DOHH2 (cell line): ENCODE measurements around the gene FBXO28.

ENCODE experiments used
- H3F3A ChIP-seq: fragments of 200-600 bp; sonication (generic), shearing (Covaris generic); 2 replicates; pipeline ENCODE4 v1.6.0; 2016; ENCODE audit warnings: antibody characterized with exemption, mild to moderate bottlenecking; ENCODE audit not compliant: control insufficient read depth, insufficient read depth
- H3K27ac ChIP-seq: fragments of 200-600 bp; sonication (generic); 2 replicates; pipeline ENCODE4 v1.5.1; 2014; ENCODE audit warnings: low read depth, mild to moderate bottlenecking, low read length, moderate library complexity
- H3K27me3 ChIP-seq: fragments of 200-600 bp; sonication (generic); 2 replicates; pipeline ENCODE4 v1.6.1; 2014; ENCODE audit warnings: mild to moderate bottlenecking, low read length, mixed read lengths; ENCODE audit not compliant: control insufficient read depth
- H3K36me3 ChIP-seq: fragments of 200-600 bp; sonication (generic); 2 replicates; pipeline ENCODE4 v1.6.1; 2014; ENCODE audit warnings: mild to moderate bottlenecking, low read length, moderate library complexity, mixed read lengths; ENCODE audit not compliant: control insufficient read depth
- H3K4me1 ChIP-seq: fragments of 200-600 bp; sonication (generic); 2 replicates; pipeline ENCODE4 v1.6.1; 2014; ENCODE audit warnings: mild to moderate bottlenecking, low read length, mixed read lengths; ENCODE audit not compliant: control insufficient read depth
- H3K4me2 ChIP-seq: fragments of 200-600 bp; sonication (generic); 2 replicates; pipeline ENCODE4 v1.6.0; 2014; ENCODE audit warnings: mild to moderate bottlenecking, low read length, moderate library complexity
- H3K4me3 ChIP-seq: fragments of 200-600 bp; sonication (generic); 2 replicates; pipeline ENCODE4 v1.5.1; 2014; ENCODE audit warnings: mild to moderate bottlenecking, low read length, mixed read lengths
- H3K79me2 ChIP-seq: fragments of 200-600 bp; sonication (generic); 2 replicates; pipeline ENCODE4 v1.6.1; 2014; ENCODE audit warnings: mild to moderate bottlenecking, low read length, mixed read lengths; ENCODE audit not compliant: control insufficient read depth
- H3K9me2 ChIP-seq: fragments of 200-600 bp; sonication (generic); replicated peaks from 2 replicates; pipeline ENCODE4 v1.6.1; 2014; ENCODE audit warnings: mild to moderate bottlenecking, low read length, mixed read lengths; ENCODE audit not compliant: control insufficient read depth
- H3K9me3 ChIP-seq: fragments of 200-600 bp; sonication (generic); 2 replicates; pipeline ENCODE4 v1.6.1; 2014; ENCODE audit warnings: antibody characterized with exemption, low read length, mixed read lengths; ENCODE audit not compliant: control insufficient read depth, insufficient read depth
- H4K20me1 ChIP-seq: fragments of 200-600 bp; sonication (generic); 2 replicates; pipeline ENCODE4 v1.6.0; 2014; ENCODE audit warnings: low read depth, mild to moderate bottlenecking, antibody characterized with exemption, low read length, moderate library complexity; ENCODE audit not compliant: control insufficient read depth, insufficient read depth
- EZH2phosphoT487 ChIP-seq: fragments of 200-600 bp; sonication (generic); IDR thresholded peaks from 2 replicates; pipeline ENCODE4 v1.6.1; 2017; ENCODE audit warnings: borderline replicate concordance, mild to moderate bottlenecking, antibody characterized with exemption, low read length, moderate library complexity, mixed read lengths
- TF ChIP-seq, protein P1 (sequence below): fragments of 200-600 bp; sonication (generic); IDR thresholded peaks from one replicate; pipeline ENCODE4 v1.5.1; 2014; ENCODE audit warnings: antibody characterized with exemption, mild to moderate bottlenecking, low read depth, low read length; ENCODE audit not compliant: poor library complexity, severe bottlenecking

FBXO28 gene

DNA sequence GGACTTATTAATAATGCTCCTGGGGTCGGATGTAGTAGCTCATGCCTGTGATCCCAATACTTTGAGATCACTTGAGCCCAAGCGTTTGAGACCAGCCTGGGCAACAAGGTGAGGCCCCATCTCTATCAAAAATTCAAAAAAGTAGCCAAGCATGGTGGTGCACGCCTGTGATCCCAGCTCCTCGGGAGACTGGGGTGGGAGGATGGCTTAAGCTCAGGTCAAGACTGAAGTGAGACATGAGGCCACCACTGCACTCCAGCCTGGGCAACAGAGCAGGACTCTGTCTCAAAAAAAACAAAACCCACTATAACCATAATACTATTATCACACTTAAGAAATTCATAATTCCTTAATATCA lies 67.5 kb downstream of the FBXO28 start:
- no peaks in the 10 kb centered on the region for H3K27me3 ChIP-seq
- H3K9me2 ChIP-seq: no peaks in the 10 kb centered on the region
- peaks cover 34% of the 10 kb centered on the region for H3K79me2 ChIP-seq
- peaks cover 47% of the 10 kb centered on the region for H3K4me1 ChIP-seq
- peak overlapping the region; percentile 91 for H3K27ac ChIP-seq
- H3F3A ChIP-seq: peaks cover 22% of the 10 kb centered on the region
- H3K4me2 ChIP-seq: peak overlapping the region; percentile 86
- peak overlapping the region; percentile 92 for H3K4me3 ChIP-seq
- H3K36me3 ChIP-seq: peaks cover 33% of the 10 kb centered on the region
- 0 out of 2 replicates have a peak, but pooled peaks cover 8% of the 10 kb centered on the region for H4K20me1 ChIP-seq
- H3K9me3 ChIP-seq: no peaks in the 10 kb centered on the region
- TF ChIP-seq, protein P1, sequence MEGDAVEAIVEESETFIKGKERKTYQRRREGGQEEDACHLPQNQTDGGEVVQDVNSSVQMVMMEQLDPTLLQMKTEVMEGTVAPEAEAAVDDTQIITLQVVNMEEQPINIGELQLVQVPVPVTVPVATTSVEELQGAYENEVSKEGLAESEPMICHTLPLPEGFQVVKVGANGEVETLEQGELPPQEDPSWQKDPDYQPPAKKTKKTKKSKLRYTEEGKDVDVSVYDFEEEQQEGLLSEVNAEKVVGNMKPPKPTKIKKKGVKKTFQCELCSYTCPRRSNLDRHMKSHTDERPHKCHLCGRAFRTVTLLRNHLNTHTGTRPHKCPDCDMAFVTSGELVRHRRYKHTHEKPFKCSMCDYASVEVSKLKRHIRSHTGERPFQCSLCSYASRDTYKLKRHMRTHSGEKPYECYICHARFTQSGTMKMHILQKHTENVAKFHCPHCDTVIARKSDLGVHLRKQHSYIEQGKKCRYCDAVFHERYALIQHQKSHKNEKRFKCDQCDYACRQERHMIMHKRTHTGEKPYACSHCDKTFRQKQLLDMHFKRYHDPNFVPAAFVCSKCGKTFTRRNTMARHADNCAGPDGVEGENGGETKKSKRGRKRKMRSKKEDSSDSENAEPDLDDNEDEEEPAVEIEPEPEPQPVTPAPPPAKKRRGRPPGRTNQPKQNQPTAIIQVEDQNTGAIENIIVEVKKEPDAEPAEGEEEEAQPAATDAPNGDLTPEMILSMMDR: no peak
- no peak for TF ChIP-seq EZH2phosphoT487

DNA sequence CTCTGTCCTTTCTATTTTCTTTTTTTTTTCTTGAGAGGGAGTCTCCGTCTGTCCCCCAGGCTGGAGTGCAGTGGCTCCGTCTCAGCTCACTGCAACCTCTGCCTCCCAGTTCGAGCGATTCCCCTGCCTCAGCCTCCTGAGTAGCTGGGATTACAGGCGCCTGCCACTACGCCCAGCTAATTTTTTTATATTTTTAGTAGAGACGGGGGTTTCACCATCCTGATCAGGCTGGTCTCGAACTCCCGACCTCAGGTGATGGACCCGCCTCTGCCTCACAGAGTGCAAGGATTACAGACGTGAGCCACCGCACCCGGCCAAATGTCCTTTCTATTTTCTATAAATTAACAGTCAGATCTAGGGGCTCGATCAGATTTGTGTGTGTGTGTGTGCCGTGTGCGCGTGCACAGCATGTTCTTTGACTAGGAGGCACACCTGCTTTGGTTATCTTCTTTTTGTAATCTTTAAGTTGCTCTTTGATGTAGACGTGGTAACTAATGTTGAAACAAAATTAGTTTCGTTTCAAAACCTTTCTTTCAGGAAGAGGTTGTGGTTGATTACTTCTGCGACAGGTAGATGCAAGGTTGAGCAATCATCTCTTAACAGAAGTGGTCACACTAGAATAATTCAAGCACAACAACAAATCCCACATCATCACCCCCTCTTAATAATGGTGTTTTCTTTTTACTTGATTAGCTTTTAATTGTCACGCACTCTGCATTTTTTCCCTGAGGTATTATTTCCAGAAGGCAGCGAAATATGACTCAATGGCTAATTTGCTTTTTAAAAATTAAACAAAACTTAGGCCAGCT lies 68.3 kb downstream of the FBXO28 start:
- peak overlapping the region; percentile 91 for H3K27ac ChIP-seq
- no peaks in the 10 kb centered on the region for H3K27me3 ChIP-seq
- H3K79me2 ChIP-seq: peaks cover 42% of the 10 kb centered on the region
- no peak for TF ChIP-seq EZH2phosphoT487
- TF ChIP-seq, protein P1: no peak
- no peaks in the 10 kb centered on the region for H3K9me2 ChIP-seq
- H3K4me1 ChIP-seq: peaks cover 55% of the 10 kb centered on the region
- peak overlapping the region; percentile 86 for H3K4me2 ChIP-seq
- H4K20me1 ChIP-seq: peaks cover 9% of the 10 kb centered on the region; the same call in 1 of the 2 replicates
- H3F3A ChIP-seq: peaks cover 22% of the 10 kb centered on the region
- H3K36me3 ChIP-seq: peaks cover 41% of the 10 kb centered on the region
- H3K4me3 ChIP-seq: peak overlapping the region; percentile 92
- no peaks in the 10 kb centered on the region for H3K9me3 ChIP-seq

DNA sequence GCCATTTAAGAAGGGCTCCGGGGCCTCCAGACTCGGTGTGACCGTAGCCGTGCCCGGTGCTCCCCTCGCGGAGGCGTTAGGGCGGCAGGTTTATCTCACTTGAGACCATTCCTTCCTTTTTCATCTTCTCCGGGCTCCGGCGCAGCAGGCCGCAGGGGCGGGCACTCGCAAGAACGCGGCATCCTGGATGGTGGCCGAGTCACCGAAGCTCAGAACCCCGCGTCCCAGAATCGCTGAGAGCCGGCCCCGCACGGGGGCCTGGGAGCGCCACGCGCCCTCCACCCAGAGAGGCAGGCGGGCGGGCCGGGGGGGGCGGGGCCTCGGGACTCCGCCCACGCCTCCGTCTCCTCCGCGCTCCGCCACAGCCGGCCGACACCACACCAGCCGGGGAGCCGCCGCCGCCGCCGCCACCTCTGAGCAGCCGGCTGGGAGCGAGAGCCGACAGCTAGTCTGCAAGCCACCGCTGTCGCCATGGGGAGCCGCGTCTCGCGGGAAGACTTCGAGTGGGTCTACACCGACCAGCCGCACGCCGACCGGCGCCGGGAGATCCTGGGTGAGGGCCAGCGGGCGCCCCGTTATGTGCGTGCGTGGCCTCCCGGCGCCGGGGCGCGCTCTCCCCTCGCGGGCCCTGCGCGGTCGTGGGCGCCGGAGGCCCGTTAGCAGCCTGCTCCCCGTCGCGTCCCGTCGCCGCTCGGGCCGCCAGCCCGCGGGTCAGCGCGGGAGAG lies 69.1 kb downstream of the FBXO28 start, which contains the start of gene DEGS1:
Gene DEGS1, plus strand, starts transcription at position 375 of the 725 bp plus-strand sequence. Its CDS starts 97 bp downstream, at position 472.
- Histone ChIP-seq H3K4me2 (peak within 1 kb of the TSS; percentile 86), H3K36me3 (peaks cover 49% of the 10 kb centered on the region), H4K20me1 (peaks cover 12% of the 10 kb centered on the region; the same call in 1 of the 2 replicates), H3K79me2 (peaks cover 50% of the 10 kb centered on the region), H3K9me2 (no peaks in the 10 kb centered on the region), H3K4me3 (peak within 1 kb of the TSS; percentile 92), H3K27ac (peak within 1 kb of the TSS; percentile 91), H3K27me3 (no peaks in the 10 kb centered on the region), H3K4me1 (peaks cover 60% of the 10 kb centered on the region), H3K9me3 (no peaks in the 10 kb centered on the region), H3F3A (peaks cover 25% of the 10 kb centered on the region)
- TF ChIP-seq, protein P1: no peak
- TF ChIP-seq EZH2phosphoT487: no peak
